ENCODE results near the gene APOA5.
"Not testable (repeated sequence)": the region's sequence is repeated elsewhere in the genome, so short reads cannot be mapped to it uniquely, and the experiment has no call there.

APOA5 gene

GRCh38 chr11:116827461-116827860 is 35.8 kb upstream of the APOA5 start:
- no peak for DNase-seq

DNA sequence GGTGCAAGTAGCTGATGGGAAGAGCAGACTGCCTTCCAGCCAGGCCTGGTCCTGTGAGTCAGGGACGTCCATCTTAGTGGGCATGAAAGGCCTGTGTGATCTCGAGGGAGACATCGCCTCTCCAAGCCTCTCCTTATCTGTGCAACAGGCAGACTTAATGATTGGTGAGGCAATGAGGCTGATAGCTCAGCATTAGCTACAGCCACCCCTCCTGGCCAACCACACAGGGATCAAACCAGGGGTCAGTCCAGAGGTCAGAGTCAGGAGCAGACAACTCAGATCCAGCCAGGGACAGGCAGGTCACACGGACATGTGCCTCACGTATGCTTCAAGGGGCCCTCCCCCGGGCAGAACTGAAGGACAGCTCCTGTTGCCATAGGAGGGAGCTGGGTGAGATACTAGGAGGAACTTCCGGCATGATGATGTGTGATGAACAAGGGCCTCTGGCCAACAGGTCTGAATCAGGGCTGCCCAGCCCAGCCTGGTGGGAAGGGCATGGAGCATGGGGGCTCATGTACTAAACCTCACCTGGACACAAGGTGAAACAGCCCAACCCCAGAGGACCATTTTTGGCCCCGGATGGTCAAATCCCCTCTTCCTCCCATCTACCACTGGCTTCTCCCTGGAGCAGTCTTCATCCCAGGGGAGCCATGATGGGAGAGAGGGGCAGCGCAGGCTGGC is 35.2 kb upstream of the APOA5 start:
- no peak for DNase-seq

DNA sequence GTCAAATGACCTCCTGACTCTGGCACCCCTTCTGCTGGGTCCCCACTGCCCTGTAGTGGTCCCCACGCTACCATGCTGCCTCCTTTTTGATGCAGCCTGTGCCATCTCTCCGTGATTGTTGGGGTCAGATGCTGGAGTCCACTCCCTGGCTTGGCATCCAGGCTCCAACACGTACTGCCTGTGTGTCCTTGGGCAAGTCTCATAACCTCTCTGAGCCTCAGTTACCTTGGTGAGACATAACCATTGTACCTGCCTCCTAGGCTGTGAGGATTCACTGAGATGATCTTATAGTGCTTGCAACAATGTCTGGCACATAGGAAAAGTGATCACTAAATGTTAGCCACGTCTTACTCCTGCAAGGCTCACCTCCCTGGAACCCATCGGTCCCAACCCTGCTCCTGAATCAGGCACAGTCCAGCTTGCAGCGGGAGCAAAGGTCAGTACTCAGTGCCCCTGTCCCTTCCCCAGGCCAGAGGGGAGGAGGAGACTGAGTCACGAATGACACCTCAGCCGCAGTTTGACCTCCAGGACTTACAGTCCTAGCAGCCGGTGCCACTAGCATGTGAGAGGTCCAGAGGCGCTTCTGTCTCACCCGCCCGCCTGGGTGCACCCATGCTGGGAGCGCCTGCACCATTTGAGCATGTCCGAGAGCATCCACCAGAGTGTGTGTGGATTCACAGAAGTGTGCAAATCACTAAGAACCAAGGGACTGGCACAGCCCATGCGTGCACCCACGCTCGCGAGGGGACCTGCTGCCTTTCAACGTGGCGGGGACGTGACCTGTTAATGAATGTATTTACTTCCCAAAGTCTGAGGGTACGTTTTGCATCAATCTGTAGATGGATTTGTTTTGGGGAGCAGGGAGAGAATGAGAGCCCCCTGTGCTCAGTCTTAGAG is 34.4 kb upstream of the APOA5 start:
- DNase-seq, result no peak

GRCh38 chr11:116825434-116825833 is 33.8 kb upstream of the APOA5 start:
- no peak for DNase-seq

DNA sequence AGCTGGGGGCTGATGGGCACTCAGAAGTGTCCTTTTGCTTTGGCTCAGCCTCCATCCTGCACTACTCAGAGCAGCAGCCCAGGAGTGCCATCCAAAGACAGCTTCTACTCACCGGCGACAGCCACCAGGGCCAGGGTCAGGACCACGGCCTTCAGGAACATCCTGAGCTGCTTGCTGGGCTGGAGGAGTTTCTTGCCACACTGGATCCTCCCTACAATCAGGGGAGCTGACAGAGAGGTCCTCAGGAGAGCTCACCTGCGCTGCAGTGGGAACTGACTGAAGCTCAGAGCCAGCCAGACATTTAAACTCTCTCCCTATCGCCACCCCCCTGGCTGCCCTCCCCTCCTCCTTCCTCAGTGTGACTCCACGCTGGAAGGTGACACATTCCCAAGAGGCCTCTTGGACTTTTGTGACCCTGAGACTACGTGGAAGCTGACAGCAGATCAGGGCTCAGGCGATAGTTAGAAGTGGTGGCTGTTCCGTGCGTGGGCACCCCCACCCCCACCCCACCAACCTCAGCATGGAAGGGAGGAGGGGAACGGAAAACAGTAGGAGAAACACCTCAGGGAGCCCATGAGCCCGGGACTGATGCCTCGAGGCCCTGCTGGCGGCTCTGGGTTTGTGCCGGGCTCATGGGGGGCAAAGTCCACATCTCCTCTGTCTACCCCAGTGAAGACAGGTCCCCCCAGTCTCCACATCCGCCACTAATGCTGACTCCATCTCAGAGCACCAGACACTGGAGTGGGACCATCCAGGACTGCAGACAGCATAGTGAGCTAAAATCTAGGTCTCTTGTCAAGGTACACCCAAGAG is 31.6 kb upstream of the APOA5 start, which contains the start of gene APOA4:
Gene APOA4, minus strand, starts transcription at position 274 of the 813 bp plus-strand sequence. Its CDS starts 113 bp downstream, at position 161.
- DNase-seq, result no peak

DNA sequence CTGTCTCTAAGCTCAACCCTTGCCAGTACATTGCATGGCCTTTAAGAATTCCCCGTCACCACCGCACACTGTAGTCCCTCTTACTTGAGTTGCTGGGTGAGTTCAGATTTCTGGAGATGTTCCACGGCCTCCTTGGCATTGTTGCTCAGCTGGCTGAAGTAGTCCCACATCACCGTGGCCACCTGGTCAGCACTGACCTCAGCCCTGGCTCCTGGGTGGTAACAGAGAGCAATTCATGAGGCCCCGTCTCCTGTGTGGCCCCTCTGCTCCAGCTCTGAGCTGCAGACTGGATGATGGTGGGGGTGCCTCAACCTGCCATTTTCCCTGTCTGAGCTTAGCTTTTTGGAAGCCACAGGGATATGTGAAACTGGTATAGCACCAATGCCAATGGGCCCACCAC is 30.9 kb upstream of the APOA5 start:
- no peak for DNase-seq

DNA sequence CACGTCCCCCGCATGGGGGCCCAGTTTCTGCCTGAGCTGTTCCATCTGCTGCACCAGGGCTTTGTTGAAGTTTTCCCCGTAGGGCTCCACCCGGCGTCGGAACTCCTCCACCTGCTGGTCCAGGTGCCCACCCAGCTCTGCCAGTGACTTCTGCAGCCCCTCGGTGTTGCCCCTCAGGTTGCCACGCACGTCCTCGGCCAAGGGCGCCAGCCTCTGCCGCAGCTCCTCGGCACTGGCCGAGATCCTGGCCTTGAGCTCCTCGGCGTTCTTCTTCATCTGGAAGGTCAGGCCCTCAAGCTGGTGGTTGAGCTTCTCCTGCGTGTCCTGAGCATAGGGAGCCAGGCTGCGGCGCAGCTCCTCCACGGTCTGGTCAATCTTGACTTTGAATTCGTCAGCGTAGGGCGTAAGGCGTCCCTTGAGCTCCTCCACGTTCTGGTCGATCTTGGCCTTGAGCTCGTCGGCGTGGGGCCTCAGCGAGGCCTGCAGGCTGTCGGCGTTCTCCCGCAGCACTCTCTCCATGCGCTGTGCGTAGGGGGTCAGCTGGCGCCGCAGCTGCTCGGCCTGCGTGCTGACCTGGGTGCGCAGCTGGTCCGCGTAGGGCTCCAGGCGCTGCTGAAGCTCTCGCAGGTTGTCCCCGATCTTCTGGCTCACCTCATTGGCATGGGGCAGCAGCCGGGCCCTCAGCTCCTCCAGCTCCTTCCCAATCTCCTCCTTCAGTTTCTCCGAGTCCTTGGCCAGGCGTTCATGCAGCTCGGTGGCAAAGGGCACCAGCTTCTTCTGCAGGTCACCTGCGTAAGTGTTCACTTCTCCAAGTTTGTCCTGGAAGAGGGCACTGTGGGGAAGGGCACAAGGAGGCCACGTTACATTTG is 29.6 kb upstream of the APOA5 start:
- DNase-seq, result no peak

DNA sequence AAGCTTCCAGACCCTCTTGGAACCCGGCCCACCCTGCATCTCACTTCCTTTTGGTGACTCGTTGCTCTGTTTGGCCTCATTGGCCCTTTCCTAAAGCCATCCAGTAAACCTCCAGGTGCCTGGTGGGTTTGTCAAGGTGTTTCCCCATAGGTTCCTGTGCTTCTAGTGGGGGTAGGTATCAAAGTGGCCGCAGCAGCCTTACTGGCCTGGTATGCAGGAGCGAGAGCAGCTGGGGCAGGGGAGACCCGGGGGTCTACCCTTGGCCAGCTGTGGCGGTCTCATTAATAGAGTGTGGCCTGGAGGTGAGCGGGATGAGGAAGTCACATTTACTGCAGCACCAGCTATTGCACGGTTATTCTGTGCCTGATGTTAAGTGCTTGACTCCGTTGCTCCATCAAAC is 27.4 kb upstream of the APOA5 start:
- no peak for DNase-seq

GRCh38 chr11:116814502-116814901 is 22.8 kb upstream of the APOA5 start:
- no peak for DNase-seq

GRCh38 chr11:116813781-116814471 is 22.2 kb upstream of the APOA5 start:
- DNase-seq, result no peak

DNA sequence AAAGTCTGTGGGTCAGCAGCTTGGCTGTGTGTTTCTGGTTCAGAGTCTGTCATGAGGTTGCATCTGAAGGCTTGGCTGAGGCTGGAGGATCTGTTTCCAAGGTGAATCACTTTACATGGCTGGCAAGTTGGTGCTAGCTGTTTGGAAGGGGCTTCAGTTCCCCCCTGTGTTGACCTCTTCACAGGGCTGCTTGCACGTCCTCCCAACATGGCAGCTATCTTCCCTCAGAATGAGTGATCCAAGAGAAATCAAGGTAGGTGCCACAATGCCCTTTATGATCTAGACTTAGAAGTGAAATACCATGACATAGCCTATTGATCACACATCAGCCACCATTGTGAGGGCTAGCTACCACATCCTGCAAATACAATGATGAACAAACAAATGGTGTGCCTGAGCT is 21.5 kb upstream of the APOA5 start:
- no peak for DNase-seq

- no peak for DNase-seq
These were observed 20.4 kb upstream of the APOA5 start for GRCh38 chr11:116812109-116812508.

DNA sequence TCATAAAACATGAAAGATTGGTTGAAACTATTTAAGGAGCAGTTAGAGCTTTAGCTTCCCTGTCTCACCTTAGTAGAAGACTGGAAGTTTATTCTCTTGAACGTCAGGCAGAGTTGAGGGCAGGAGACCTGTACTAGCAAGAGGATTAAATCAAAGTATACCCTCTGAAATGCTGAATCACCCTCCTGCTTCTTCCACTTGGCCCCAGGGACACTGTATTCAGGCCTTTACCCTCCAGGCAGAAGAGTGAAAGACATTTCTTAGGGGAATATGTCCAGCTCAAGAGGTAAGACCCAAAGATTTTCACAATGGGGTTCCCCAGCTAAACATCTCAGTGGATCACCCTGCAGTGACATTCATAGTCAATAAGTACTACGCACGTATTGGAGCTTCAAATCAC is 19.5 kb upstream of the APOA5 start:
- no peak for DNase-seq

DNA sequence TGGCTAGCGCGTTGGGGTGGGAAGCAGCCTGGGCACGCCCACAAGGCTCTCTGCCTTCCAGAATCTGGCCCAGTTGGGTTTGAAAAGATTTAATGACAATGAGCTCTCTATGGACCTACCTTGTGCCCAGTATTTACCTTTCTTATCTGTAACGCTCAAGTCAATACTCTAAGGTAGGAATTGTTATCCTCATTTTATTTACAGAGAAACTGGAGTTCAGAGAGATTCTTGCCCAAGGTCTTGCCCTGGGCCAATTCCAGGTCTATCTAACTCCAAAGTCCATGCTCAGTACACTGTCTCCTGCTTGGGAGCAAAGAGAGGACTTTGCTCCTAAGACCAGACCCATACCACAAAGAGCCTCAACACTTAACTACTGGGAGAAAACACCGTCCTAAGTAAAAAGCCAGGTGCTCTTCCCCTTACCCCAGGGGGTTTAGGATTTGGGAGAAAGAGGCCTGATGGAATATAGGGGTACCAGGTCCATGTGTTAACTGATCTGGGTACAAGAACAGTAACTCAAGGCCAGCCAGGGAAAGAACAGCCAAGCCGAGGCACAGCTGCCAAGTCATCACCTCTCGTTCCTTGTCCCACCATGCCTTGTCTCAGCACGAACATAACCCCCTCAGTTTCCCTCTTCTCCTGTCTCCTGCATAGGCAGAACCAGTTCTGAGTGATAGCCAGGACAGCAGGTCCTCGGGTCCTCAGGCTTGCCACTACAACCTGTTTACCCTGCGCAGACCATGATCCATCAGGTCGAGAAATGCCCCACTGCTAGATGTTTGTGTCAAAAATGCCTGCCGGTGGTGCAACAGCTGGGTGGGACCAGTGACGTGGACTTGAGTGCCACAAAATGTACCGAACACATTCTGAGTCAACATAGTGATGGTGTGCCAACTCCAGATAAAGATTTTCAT is 16.8 kb upstream of the APOA5 start:
- no peak for DNase-seq

DNA sequence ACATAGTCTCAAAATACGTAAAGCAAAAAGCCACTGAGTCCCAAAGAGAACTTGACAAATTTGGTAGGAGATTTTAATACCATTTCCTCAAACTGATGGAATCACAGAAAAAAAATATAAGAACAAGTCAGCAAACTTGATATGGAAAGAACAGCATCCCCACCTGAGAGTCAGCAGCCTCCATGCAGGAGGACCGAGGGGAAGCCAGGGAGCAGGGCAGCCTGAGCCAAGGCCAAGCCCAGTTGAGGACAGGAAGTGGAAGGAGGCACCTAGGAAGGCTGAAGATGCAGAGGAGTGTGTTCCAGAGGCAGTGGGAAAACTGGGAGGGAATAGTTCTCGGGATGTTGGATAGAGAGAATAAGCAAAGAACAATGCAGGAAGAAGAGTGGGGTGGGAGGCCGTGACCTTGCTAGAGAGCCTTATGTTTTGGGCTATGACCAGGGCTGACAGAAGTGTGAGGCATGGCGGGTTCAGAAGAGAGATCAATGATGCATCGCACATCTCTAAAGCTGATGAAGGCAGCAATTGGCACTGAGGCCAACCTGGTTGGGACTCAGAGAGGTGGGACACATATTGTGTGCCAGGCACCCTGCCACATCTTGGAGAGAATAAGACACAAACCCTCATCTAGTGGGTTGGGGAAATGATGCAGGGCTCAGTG is 16.1 kb upstream of the APOA5 start:
- no peak for DNase-seq

DNA sequence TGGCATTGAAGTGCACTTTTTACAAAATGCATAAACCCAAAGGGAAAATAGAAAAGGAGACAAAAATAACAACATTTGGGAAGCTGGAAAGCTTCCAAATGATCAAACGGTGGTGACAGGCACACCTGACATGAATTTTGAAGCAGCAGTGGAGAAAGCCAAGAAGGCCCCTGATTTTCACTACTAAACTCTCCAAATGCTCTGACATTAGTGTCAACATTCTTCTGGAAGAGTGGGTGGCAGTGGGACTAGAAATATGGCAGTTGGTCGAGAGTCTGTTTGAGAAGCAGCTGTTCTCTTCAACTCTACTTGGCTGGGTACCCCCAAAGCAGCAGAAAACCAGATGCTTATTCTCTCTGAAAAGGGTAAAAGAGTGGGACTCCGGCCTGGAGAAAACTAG is 12.3 kb upstream of the APOA5 start:
- no peak for DNase-seq

- DNase-seq, result not testable (repeated sequence)
These were observed 10.0 kb upstream of the APOA5 start for GRCh38 chr11:116801662-116802061.

GRCh38 chr11:116800610-116801009 is 8.9 kb upstream of the APOA5 start:
- DNase-seq, result no peak

GRCh38 chr11:116798368-116798767 is 6.7 kb upstream of the APOA5 start:
- DNase-seq, result no peak

DNA sequence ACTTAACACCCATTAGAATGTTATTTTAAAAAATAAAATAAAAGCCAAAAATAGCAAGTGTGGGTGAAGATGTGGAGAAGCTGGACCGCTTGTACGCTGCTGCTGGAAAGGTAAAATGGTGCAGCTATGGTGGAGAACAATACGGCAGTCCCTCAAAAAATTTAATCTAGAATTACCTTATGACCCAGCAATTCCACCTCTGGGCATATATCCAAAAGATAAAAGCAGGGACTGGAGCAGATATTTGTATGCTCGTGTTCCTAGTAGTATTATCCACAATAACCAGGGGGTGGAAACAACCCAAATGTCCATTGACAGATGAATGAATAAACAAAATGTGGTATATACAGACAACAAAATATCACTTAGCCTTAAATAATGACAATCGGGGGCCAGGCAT is 6.1 kb upstream of the APOA5 start:
- DNase-seq, result no peak
